AG04449 (cell line): ENCODE measurements around the gene SIPA1.

Experiments used
- CTCF ChIA-PET: fragments of 350-600 bp; formaldehyde crosslinking; extraction: SDS; loops from one replicate; lab custom pipeline; 2021; ENCODE audit warnings: antibody characterized with exemption; lab: Yijun Ruan, JAX
- POLR2A ChIA-PET: fragments of 400-600, 350-600 bp; formaldehyde crosslinking; extraction: SDS; loops from one replicate; lab custom pipeline; 2020; ENCODE audit warnings: antibody characterized with exemption, inconsistent platforms; lab: Yijun Ruan, JAX
- DNase-seq: peaks from one replicate; pipeline ENCODE4 v3.0.0-alpha.2; 2010; ENCODE audit warnings: low read depth, low spot score
- H3K4me3 ChIP-seq: 2 replicates; pipeline ENCODE4 v1.5.1; 2011; ENCODE audit warnings: low read depth, mild to moderate bottlenecking, control low read depth, low read length
- TF ChIP-seq, protein P1 (sequence below): IDR thresholded peaks from one replicate; pipeline ENCODE4 v1.5.1; 2011; ENCODE audit warnings: mild to moderate bottlenecking, moderate library complexity, low read length, control low read depth, inconsistent platforms; ENCODE audit not compliant: insufficient read depth; ENCODE audit errors: missing control alignments

Gene SIPA1

DNA sequence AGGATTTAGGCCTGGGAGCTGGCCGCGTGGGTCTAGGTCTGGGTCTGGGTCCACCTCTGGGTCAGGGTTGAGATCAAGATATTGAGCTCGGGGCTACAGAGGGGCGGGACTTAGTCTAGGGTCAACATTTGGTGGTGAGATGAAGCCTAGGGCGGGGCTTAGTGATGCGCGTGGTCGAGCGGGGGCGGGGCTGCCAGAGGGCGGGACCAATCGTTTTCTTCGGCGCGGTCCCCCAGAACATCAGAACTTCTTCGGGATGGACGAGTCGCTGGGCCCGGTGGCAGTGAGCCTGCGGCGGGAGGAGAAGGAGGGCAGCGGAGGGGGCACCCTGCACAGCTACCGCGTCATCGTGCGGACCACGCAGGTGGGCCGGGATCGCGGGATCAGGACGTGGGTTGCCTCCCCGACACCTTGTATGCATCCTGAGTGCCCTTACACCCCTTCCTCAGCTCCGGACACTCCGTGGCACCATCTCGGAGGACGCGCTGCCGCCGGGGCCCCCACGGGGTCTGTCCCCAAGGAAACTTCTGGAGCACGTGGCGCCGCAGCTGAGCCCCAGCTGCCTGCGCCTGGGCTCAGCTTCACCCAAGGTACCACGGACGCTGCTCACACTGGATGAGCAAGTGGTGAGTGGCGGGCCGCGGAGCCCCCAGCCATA, 4.2 kb downstream of the SIPA1 start:
- no peak for DNase-seq
- no peak overlapping the region for H3K4me3 ChIP-seq
- CTCF ChIA-PET: interaction anchor here (0.7 to 1.6 kb wide), 7 partner anchors 16 to 229 kb away, joined by 3 to 5 read pairs (median 3); partner anchors contain the start of gene KAT5
- TF ChIP-seq, protein P1, sequence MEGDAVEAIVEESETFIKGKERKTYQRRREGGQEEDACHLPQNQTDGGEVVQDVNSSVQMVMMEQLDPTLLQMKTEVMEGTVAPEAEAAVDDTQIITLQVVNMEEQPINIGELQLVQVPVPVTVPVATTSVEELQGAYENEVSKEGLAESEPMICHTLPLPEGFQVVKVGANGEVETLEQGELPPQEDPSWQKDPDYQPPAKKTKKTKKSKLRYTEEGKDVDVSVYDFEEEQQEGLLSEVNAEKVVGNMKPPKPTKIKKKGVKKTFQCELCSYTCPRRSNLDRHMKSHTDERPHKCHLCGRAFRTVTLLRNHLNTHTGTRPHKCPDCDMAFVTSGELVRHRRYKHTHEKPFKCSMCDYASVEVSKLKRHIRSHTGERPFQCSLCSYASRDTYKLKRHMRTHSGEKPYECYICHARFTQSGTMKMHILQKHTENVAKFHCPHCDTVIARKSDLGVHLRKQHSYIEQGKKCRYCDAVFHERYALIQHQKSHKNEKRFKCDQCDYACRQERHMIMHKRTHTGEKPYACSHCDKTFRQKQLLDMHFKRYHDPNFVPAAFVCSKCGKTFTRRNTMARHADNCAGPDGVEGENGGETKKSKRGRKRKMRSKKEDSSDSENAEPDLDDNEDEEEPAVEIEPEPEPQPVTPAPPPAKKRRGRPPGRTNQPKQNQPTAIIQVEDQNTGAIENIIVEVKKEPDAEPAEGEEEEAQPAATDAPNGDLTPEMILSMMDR: no peak
- POLR2A ChIA-PET: interaction anchor here (2.3 kb wide), 1 partner anchor 11 kb away, joined by 15 read pairs; no protein-coding TSS in a partner anchor

- POLR2A ChIA-PET: interaction anchor here (1.5 to 2.3 kb wide), 2 partner anchors 9 to 10 kb away, joined by 3 to 15 read pairs; no protein-coding TSS in a partner anchor
- CTCF ChIA-PET: interaction anchor here (1.4 kb wide), 1 partner anchor 8 kb away, joined by 4 read pairs; no protein-coding TSS in a partner anchor
Observed at GRCh38 chr11:65643971-65644370, 6.1 kb downstream of the SIPA1 start.

GRCh38 chr11:65644837-65645236, 6.9 kb downstream of the SIPA1 start:
- POLR2A ChIA-PET: interaction anchor here (1.1 to 1.5 kb wide), 2 partner anchors 11 to 12 kb away, joined by 3 read pairs; no protein-coding TSS in a partner anchor
- CTCF ChIA-PET: interaction anchor here (1.0 to 1.1 kb wide), 2 partner anchors 9 to 51 kb away, joined by 3 read pairs; no protein-coding TSS in a partner anchor
- no peak overlapping the region for H3K4me3 ChIP-seq
- DNase-seq: no peak
- TF ChIP-seq, protein P1: no peak

More at GRCh38 chr11:65643971-65644370, 6.1 kb downstream of the SIPA1 start:
- H3K4me3 ChIP-seq: no peak overlapping the region
- no peak for DNase-seq
- TF ChIP-seq, protein P1: no peak

DNA sequence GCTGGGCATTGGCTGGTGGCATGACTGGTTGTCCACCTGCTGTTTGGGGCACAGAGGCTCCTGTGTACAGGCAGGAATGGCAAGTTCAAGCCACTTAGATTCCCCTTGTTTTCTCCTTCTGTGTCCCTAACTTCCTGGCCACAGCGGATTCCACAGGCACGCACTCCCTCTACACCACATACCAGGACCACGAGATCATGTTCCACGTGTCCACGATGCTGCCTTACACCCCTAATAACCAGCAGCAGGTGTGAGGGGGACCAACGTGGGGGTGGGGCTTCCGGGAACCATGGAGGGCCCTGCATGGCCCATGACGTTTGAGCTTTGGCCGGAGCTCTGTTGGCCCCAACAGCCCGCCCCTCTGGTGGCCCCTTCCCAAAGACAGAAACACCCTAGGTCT, 7.8 kb downstream of the SIPA1 start:
- TF ChIP-seq, protein P1: no peak
- POLR2A ChIA-PET: interaction anchor here (1.1 kb wide), 1 partner anchor 11 kb away, joined by 3 read pairs; no protein-coding TSS in a partner anchor
- no peak for DNase-seq
- H3K4me3 ChIP-seq: no peak overlapping the region
- CTCF ChIA-PET: no interaction called here

DNA sequence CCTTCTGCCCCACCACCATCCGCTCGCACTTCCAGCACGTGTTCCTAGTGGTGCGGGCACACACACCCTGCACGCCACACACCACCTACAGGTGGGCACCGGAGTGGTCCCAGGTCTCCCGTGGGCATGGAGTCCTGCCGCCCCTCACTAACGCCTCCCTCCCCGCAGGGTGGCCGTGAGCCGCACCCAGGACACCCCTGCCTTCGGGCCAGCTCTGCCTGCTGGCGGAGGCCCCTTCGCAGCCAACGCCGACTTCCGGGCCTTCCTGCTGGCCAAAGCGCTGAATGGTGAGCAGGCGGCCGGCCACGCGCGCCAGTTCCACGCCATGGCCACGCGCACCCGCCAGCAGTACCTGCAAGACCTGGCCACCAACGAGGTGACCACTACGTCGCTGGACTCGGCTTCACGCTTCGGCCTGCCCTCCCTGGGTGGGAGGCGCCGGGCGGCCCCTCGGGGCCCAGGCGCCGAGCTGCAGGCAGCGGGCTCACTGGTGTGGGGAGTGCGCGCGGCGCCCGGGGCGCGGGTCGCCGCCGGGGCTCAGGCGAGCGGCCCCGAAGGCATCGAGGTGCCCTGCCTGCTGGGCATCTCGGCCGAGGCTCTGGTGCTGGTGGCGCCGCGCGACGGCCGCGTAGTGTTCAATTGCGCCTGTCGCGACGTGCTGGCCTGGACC, 8.5 kb downstream of the SIPA1 start:
- TF ChIP-seq, protein P1: no peak
- ChIA-PET POLR2A (interaction anchor here (1.1 kb wide), 1 partner anchor 11 kb away, joined by 3 read pairs; no protein-coding TSS in a partner anchor), CTCF (no interaction called here)
- no peak overlapping the region for H3K4me3 ChIP-seq
- DNase-seq: no peak
